H7 (cell line): Measurements from ENCODE around the gene TPBGL. TPM values are rescaled to one million over a fixed set of nuclear protein-coding genes. Genes with fewer than 3 reads are reported as not detected.

Experiments used
- DNase-seq: peaks from one replicate; pipeline ENCODE4 v3.0.0; 2012
- H3K27me3 ChIP-seq: 2 replicates; pipeline ENCODE4 v1.6.0; 2011; ENCODE audit warnings: mild to moderate bottlenecking, low read length; ENCODE audit not compliant: control insufficient read depth, insufficient read depth
- H3K36me3 ChIP-seq: replicated peaks from 2 replicates; pipeline ENCODE4 v1.5.1; 2011; ENCODE audit warnings: low read length; ENCODE audit not compliant: control insufficient read depth, insufficient read depth
- H3K4me3 ChIP-seq: 2 replicates; pipeline ENCODE4 v1.5.1; 2011; ENCODE audit warnings: low read depth, mild to moderate bottlenecking, control low read depth, low read length, moderate library complexity; ENCODE audit not compliant: insufficient read depth
- total RNA-seq: library from RNA; depleted of rRNA; stranded (reverse); fragments of >200 nt; shearing (Covaris generic); gene quantifications from 2 replicates; pipeline ENCODE4 v1.2.3, GENCODE V29; 2014

TPBGL gene
- total RNA-seq, 1 experiment from 2014 or later = not detected

- Histone ChIP-seq H3K4me3 (no peak overlapping the region), H3K27me3 (peaks cover 5% of the 10 kb centered on the region; the same call in 1 of the 2 replicates), H3K36me3 (no peaks in the 10 kb centered on the region)
- DNase-seq = peak; percentile 80
Measured at GRCh38 chr11:75233754-75234172, 6.8 kb upstream of the TPBGL start.

GRCh38 chr11:75236062-75236461, 4.5 kb upstream of the TPBGL start:
- H3K36me3 ChIP-seq = no peaks in the 10 kb centered on the region
- H3K4me3 ChIP-seq = no peak overlapping the region
- peak; percentile 51 for DNase-seq
- H3K27me3 ChIP-seq = peaks cover 27% of the 10 kb centered on the region

GRCh38 chr11:75237050-75237449, 3.5 kb upstream of the TPBGL start:
- DNase-seq = no peak
- H3K27me3 ChIP-seq = peaks cover 35% of the 10 kb centered on the region
- no peaks in the 10 kb centered on the region for H3K36me3 ChIP-seq
- H3K4me3 ChIP-seq = no peak overlapping the region

GRCh38 chr11:75238595-75239440, 1.8 kb upstream of the TPBGL start:
- DNase-seq = no peak
- peaks cover 52% of the 10 kb centered on the region for H3K27me3 ChIP-seq
- H3K36me3 ChIP-seq = no peaks in the 10 kb centered on the region
- no peak overlapping the region for H3K4me3 ChIP-seq

- Histone ChIP-seq H3K27me3 (peaks cover 60% of the 10 kb centered on the region), H3K36me3 (no peaks in the 10 kb centered on the region), H3K4me3 (peak overlapping the region; percentile 45; the same call in 1 of the 2 replicates)
- peak; percentile 66 for DNase-seq
Measured at GRCh38 chr11:75239531-75240290, 863 bp upstream of the TPBGL start.

GRCh38 chr11:75241036-75241905, 697 bp downstream of the TPBGL start:
- DNase-seq = peak; percentile 98
- H3K4me3 ChIP-seq = peak overlapping the region; percentile 51
- no peaks in the 10 kb centered on the region for H3K36me3 ChIP-seq
- H3K27me3 ChIP-seq = peaks cover 63% of the 10 kb centered on the region

GRCh38 chr11:75241906-75242644, 1.5 kb downstream of the TPBGL start:
- Histone ChIP-seq H3K27me3 (peaks cover 63% of the 10 kb centered on the region), H3K36me3 (no peaks in the 10 kb centered on the region), H3K4me3 (peak overlapping the region; percentile 51)
- DNase-seq = peak; percentile 61

GRCh38 chr11:75242722-75243600, 2.4 kb downstream of the TPBGL start:
- peaks cover 60% of the 10 kb centered on the region for H3K27me3 ChIP-seq
- H3K4me3 ChIP-seq = no peak overlapping the region
- DNase-seq = no peak
- H3K36me3 ChIP-seq = no peaks in the 10 kb centered on the region

GRCh38 chr11:75244052-75244814, 3.7 kb downstream of the TPBGL start:
- peaks cover 54% of the 10 kb centered on the region for H3K27me3 ChIP-seq
- DNase-seq = no peak

GRCh38 chr11:75245356-75246005, 4.9 kb downstream of the TPBGL start:
- DNase-seq = peak; percentile 81
- peaks cover 42% of the 10 kb centered on the region for H3K27me3 ChIP-seq
- no peaks in the 10 kb centered on the region for H3K36me3 ChIP-seq
- H3K4me3 ChIP-seq = no peak overlapping the region

More at GRCh38 chr11:75244052-75244814, 3.7 kb downstream of the TPBGL start:
- H3K4me3 ChIP-seq = no peak overlapping the region
- H3K36me3 ChIP-seq = no peaks in the 10 kb centered on the region

- peaks cover 36% of the 10 kb centered on the region for H3K27me3 ChIP-seq
- no peak for DNase-seq
- H3K4me3 ChIP-seq = no peak overlapping the region
- no peaks in the 10 kb centered on the region for H3K36me3 ChIP-seq
Measured at GRCh38 chr11:75246006-75246670, 5.6 kb downstream of the TPBGL start.
